NCI-H510A (cell line): Measurements from ENCODE around the gene ID2.

ENCODE experiments used
- DNase-seq: peaks from one replicate; lab custom pipeline; 2025; lab: John Stamatoyannopoulos, UW

The ID2 gene

GRCh38 chr2:8681786-8682692, at the start of gene ID2:
Gene ID2 (plus strand): TSS chr2:8682056. CDS start chr2:8682166, 110 bp downstream.
- peak; percentile 97 for DNase-seq

GRCh38 chr2:8632755-8633154, 49.1 kb upstream of the ID2 start:
- no peak for DNase-seq

- no peak for DNase-seq
These were observed 48.6 kb upstream of the ID2 start for GRCh38 chr2:8633186-8633734.

- no peak for DNase-seq
These were observed 48.0 kb upstream of the ID2 start for GRCh38 chr2:8633735-8634313.

GRCh38 chr2:8634466-8635172, 47.2 kb upstream of the ID2 start:
- DNase-seq, result no peak

GRCh38 chr2:8636041-8636491, 45.8 kb upstream of the ID2 start:
- DNase-seq, result no peak

GRCh38 chr2:8636721-8637636, 44.9 kb upstream of the ID2 start:
- DNase-seq, result no peak

- DNase-seq, result no peak
These were observed 43.5 kb upstream of the ID2 start for GRCh38 chr2:8638327-8638726.

GRCh38 chr2:8639122-8639635, 42.7 kb upstream of the ID2 start:
- DNase-seq, result no peak

GRCh38 chr2:8640498-8640897, 41.4 kb upstream of the ID2 start:
- DNase-seq, result no peak

- DNase-seq, result no peak
These were observed 40.4 kb upstream of the ID2 start for GRCh38 chr2:8641301-8641965.

GRCh38 chr2:8642366-8643068, 39.3 kb upstream of the ID2 start:
- no peak for DNase-seq

GRCh38 chr2:8643250-8643995, 38.4 kb upstream of the ID2 start:
- no peak for DNase-seq

- DNase-seq, result no peak
These were observed 37.9 kb upstream of the ID2 start for GRCh38 chr2:8643996-8644356.

- no peak for DNase-seq
These were observed 37.2 kb upstream of the ID2 start for GRCh38 chr2:8644605-8645175.

- DNase-seq, result no peak
These were observed 36.6 kb upstream of the ID2 start for GRCh38 chr2:8645176-8645831.

GRCh38 chr2:8646731-8647461, 35.0 kb upstream of the ID2 start:
- no peak for DNase-seq

GRCh38 chr2:8647462-8647857, 34.4 kb upstream of the ID2 start:
- DNase-seq, result no peak
